DOHH2 (cell line): ENCODE results near the gene EDAR.

Experiments used
- H3F3A ChIP-seq: fragments of 200-600 bp; sonication (generic), shearing (Covaris generic); 2 replicates; pipeline ENCODE4 v1.6.0; 2016; ENCODE audit warnings: antibody characterized with exemption, mild to moderate bottlenecking; ENCODE audit not compliant: control insufficient read depth, insufficient read depth
- H3K27ac ChIP-seq: fragments of 200-600 bp; sonication (generic); 2 replicates; pipeline ENCODE4 v1.5.1; 2014; ENCODE audit warnings: low read depth, mild to moderate bottlenecking, low read length, moderate library complexity
- H3K27me3 ChIP-seq: fragments of 200-600 bp; sonication (generic); 2 replicates; pipeline ENCODE4 v1.6.1; 2014; ENCODE audit warnings: mild to moderate bottlenecking, low read length, mixed read lengths; ENCODE audit not compliant: control insufficient read depth
- H3K36me3 ChIP-seq: fragments of 200-600 bp; sonication (generic); 2 replicates; pipeline ENCODE4 v1.6.1; 2014; ENCODE audit warnings: mild to moderate bottlenecking, low read length, moderate library complexity, mixed read lengths; ENCODE audit not compliant: control insufficient read depth
- H3K4me1 ChIP-seq: fragments of 200-600 bp; sonication (generic); 2 replicates; pipeline ENCODE4 v1.6.1; 2014; ENCODE audit warnings: mild to moderate bottlenecking, low read length, mixed read lengths; ENCODE audit not compliant: control insufficient read depth
- H3K4me2 ChIP-seq: fragments of 200-600 bp; sonication (generic); 2 replicates; pipeline ENCODE4 v1.6.0; 2014; ENCODE audit warnings: mild to moderate bottlenecking, low read length, moderate library complexity
- H3K4me3 ChIP-seq: fragments of 200-600 bp; sonication (generic); 2 replicates; pipeline ENCODE4 v1.5.1; 2014; ENCODE audit warnings: mild to moderate bottlenecking, low read length, mixed read lengths
- H3K79me2 ChIP-seq: fragments of 200-600 bp; sonication (generic); 2 replicates; pipeline ENCODE4 v1.6.1; 2014; ENCODE audit warnings: mild to moderate bottlenecking, low read length, mixed read lengths; ENCODE audit not compliant: control insufficient read depth
- H3K9me2 ChIP-seq: fragments of 200-600 bp; sonication (generic); replicated peaks from 2 replicates; pipeline ENCODE4 v1.6.1; 2014; ENCODE audit warnings: mild to moderate bottlenecking, low read length, mixed read lengths; ENCODE audit not compliant: control insufficient read depth
- H3K9me3 ChIP-seq: fragments of 200-600 bp; sonication (generic); 2 replicates; pipeline ENCODE4 v1.6.1; 2014; ENCODE audit warnings: antibody characterized with exemption, low read length, mixed read lengths; ENCODE audit not compliant: control insufficient read depth, insufficient read depth
- H4K20me1 ChIP-seq: fragments of 200-600 bp; sonication (generic); 2 replicates; pipeline ENCODE4 v1.6.0; 2014; ENCODE audit warnings: low read depth, mild to moderate bottlenecking, antibody characterized with exemption, low read length, moderate library complexity; ENCODE audit not compliant: control insufficient read depth, insufficient read depth
- EZH2phosphoT487 ChIP-seq: fragments of 200-600 bp; sonication (generic); IDR thresholded peaks from 2 replicates; pipeline ENCODE4 v1.6.1; 2017; ENCODE audit warnings: borderline replicate concordance, mild to moderate bottlenecking, antibody characterized with exemption, low read length, moderate library complexity, mixed read lengths
- TF ChIP-seq, protein P1 (sequence below): fragments of 200-600 bp; sonication (generic); IDR thresholded peaks from one replicate; pipeline ENCODE4 v1.5.1; 2014; ENCODE audit warnings: antibody characterized with exemption, mild to moderate bottlenecking, low read depth, low read length; ENCODE audit not compliant: poor library complexity, severe bottlenecking

The EDAR gene

DNA sequence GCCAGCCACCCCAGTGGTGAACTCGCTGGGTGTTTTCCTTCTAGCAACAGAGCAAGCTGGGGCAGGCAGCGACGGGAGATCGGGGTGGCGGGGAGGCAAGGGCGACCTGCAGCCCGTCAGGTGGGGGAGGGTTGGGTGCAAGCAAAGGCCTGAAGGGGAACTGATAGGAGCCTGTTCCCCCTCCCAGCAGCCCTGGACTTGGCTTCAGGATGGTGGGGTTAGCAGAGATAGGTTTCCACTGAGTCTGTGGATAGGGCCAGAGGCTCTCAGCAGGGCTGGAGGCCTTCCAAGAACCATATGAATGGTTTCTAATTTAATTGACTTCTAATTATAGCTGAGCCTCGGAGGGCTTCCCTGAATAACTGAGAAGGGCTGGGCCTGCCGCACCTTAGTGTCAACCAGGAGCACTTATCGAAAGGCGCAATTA is 55.3 kb downstream of the EDAR start:
- H3K4me1 ChIP-seq, result peaks cover 4% of the 10 kb centered on the region
- H3K9me2 ChIP-seq, result no peaks in the 10 kb centered on the region
- TF ChIP-seq EZH2phosphoT487, result no peak
- TF ChIP-seq, protein P1, sequence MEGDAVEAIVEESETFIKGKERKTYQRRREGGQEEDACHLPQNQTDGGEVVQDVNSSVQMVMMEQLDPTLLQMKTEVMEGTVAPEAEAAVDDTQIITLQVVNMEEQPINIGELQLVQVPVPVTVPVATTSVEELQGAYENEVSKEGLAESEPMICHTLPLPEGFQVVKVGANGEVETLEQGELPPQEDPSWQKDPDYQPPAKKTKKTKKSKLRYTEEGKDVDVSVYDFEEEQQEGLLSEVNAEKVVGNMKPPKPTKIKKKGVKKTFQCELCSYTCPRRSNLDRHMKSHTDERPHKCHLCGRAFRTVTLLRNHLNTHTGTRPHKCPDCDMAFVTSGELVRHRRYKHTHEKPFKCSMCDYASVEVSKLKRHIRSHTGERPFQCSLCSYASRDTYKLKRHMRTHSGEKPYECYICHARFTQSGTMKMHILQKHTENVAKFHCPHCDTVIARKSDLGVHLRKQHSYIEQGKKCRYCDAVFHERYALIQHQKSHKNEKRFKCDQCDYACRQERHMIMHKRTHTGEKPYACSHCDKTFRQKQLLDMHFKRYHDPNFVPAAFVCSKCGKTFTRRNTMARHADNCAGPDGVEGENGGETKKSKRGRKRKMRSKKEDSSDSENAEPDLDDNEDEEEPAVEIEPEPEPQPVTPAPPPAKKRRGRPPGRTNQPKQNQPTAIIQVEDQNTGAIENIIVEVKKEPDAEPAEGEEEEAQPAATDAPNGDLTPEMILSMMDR, result no peak
- H3K27ac ChIP-seq, result no peak overlapping the region
- no peaks in the 10 kb centered on the region; the same call in 1 of the 2 replicates for H3K27me3 ChIP-seq
- no peaks in the 10 kb centered on the region for H3K36me3 ChIP-seq
- H3K79me2 ChIP-seq, result no peaks in the 10 kb centered on the region
- no peak overlapping the region for H3K4me2 ChIP-seq
- H3K9me3 ChIP-seq, result no peaks in the 10 kb centered on the region
- H3K4me3 ChIP-seq, result no peak overlapping the region
- no peaks in the 10 kb centered on the region for H3F3A ChIP-seq
- no peaks in the 10 kb centered on the region for H4K20me1 ChIP-seq

DNA sequence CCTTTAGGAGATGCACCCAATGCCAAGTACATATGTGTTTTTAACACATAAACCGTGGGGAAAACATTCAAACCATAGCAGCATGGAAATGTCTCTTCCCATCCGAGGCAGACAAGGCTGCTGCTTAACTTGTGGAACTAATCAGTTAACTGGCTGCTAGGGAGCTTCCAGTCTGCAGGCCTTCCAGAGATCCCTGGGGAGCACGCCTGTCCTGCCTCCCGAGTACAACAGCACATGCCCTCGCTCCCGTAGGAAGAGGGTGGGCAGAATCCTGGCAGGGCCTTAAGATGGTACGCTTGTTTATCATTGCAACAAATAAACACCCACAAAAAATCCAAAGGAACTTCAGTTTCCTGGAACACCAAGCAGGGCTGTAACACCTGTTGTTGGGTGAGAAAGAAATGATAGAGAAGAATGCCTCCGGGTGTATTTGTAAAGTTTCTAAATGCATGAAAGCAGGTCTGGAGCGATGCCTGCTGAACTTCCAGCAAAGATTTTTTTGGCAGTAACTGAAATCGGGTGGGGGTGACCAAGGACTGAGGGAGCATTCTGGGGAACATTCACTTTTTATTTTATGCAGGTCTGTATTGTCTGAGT is 56.2 kb downstream of the EDAR start:
- TF ChIP-seq, protein P1, result no peak
- TF ChIP-seq EZH2phosphoT487, result no peak
- H3K27me3 ChIP-seq, result no peaks in the 10 kb centered on the region; the same call in 1 of the 2 replicates

GRCh38 chr2:108931372-108931771 is 57.6 kb downstream of the EDAR start:
- Histone ChIP-seq H3K4me2 (no peak overlapping the region), H3K27ac (no peak overlapping the region), H3K36me3 (no peaks in the 10 kb centered on the region), H3K4me1 (no peaks in the 10 kb centered on the region), H3K4me3 (no peak overlapping the region), H3K9me3 (no peaks in the 10 kb centered on the region), H3K79me2 (no peaks in the 10 kb centered on the region), H3F3A (no peaks in the 10 kb centered on the region), H4K20me1 (no peaks in the 10 kb centered on the region), H3K9me2 (no peaks in the 10 kb centered on the region), H3K27me3 (no peaks in the 10 kb centered on the region; the same call in 1 of the 2 replicates)
- TF ChIP-seq EZH2phosphoT487, result no peak
- TF ChIP-seq, protein P1, result no peak

More for the DNA sequence above, 56.2 kb downstream of the EDAR start:
- no peaks in the 10 kb centered on the region for H3K79me2 ChIP-seq
- H3K9me3 ChIP-seq, result no peaks in the 10 kb centered on the region
- H3K4me1 ChIP-seq, result no peaks in the 10 kb centered on the region
- H3K36me3 ChIP-seq, result no peaks in the 10 kb centered on the region
- no peaks in the 10 kb centered on the region for H4K20me1 ChIP-seq
- H3F3A ChIP-seq, result no peaks in the 10 kb centered on the region
- H3K4me3 ChIP-seq, result no peak overlapping the region
- no peak overlapping the region for H3K4me2 ChIP-seq
- no peak overlapping the region for H3K27ac ChIP-seq
- no peaks in the 10 kb centered on the region for H3K9me2 ChIP-seq
